ENCODE results near the gene OSBPL8. TPM values are rescaled to one million over a fixed set of nuclear protein-coding genes. Genes with fewer than 3 reads are reported as not detected.

Gene OSBPL8
- total RNA-seq, 4 donors from 2014 or later = 83.6 to 131 (median 97.4) TPM

GRCh38 chr12:76340680-76341435 lies 218.7 kb downstream of the OSBPL8 start:
- no peak for TF ChIP-seq CTCF (IDR thresholded peaks at IDR 0.05; ENCODE audit: low read depth)

GRCh38 chr12:76337583-76337982 lies 222.0 kb downstream of the OSBPL8 start:
- TF ChIP-seq CTCF (IDR thresholded peaks at IDR 0.05; ENCODE audit: low read depth) = no peak

- TF ChIP-seq CTCF (IDR thresholded peaks at IDR 0.05; ENCODE audit: low read depth) = no peak
Measured at GRCh38 chr12:76332606-76333005, 227.0 kb downstream of the OSBPL8 start.

- TF ChIP-seq CTCF (IDR thresholded peaks at IDR 0.05; ENCODE audit: low read depth) = no peak
Measured at GRCh38 chr12:76329606-76330005, 230.0 kb downstream of the OSBPL8 start.

- TF ChIP-seq CTCF (IDR thresholded peaks at IDR 0.05; ENCODE audit: low read depth) = no peak
Measured at GRCh38 chr12:76329159-76329558, 230.4 kb downstream of the OSBPL8 start.

- TF ChIP-seq CTCF (IDR thresholded peaks at IDR 0.05; ENCODE audit: low read depth) = no peak
Measured at GRCh38 chr12:76318773-76319594, 240.6 kb downstream of the OSBPL8 start.

- no peak for TF ChIP-seq CTCF (IDR thresholded peaks at IDR 0.05; ENCODE audit: low read depth)
Measured at GRCh38 chr12:76317976-76318375, 241.6 kb downstream of the OSBPL8 start.

Measured in subcutaneous adipose tissue (tissue), 4 donors.